ENCODE measurements around the gene ANKMY1.

The ANKMY1 gene

DNA sequence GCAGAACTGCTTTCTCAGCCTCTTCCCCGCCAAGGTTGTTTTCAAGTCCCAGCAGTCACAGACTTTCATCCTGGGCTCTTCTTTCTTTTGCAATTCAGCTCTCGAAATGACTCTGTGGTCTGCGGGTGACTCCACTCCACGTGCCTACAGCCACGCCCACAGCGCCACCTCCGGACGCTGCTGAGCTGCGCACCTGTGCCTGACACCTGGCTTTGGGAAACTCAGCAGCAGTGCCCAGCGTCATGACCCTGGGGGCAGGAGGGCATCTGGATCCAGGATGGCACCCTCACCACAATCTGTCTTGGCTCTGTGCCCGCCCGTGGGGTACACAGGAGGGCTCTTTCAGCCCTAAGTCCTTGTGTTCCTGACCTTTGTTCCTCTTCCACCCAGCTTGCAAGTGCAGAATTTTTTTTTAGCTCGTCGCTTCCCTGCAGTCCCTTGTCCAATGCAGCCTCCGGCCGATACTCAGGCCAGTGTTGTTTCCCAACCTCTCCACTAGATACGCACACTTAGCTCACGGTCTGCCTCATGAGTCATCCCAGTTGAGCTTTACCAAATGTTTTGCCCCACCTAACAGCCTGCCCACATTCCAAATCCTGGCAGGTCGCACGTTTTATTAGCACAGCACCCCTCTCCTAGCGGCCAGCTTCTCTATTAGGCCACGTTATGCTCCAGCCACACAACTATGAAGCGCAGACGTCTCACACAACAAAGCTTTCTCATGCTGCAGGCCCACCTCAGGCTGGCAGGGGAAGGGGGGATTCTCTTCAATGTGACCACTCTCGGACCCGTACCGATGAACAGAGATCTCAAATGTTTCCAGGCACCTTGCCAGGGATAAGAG lies 22.2 kb upstream of the ANKMY1 start:
- no peak for DNase-seq (ENCODE audit: low spot score)

- no peak for DNase-seq (ENCODE audit: low spot score)
Observed at GRCh38 chr2:240579071-240579762, 21.4 kb upstream of the ANKMY1 start.

DNA sequence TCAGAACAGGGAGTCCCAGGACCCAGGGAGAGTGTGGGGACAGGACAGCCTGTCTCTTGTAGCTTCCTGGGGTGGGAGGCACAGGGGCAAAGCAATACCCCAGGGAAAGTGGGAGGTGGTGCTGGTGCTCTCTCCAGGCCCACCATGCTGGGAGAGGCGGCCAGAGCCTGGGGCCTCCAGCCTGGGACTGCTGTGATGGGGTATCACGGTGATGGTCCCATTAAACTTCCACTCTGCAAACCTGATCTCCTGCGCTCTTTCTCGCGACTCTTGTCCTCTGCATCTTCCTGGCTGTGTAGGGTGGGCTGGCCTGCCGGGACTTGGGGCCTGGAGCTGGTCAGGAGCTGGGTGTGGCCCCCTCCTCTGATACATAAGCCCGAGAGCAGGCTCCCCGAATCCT lies 20.7 kb upstream of the ANKMY1 start:
- no peak for DNase-seq (ENCODE audit: low spot score)

DNA sequence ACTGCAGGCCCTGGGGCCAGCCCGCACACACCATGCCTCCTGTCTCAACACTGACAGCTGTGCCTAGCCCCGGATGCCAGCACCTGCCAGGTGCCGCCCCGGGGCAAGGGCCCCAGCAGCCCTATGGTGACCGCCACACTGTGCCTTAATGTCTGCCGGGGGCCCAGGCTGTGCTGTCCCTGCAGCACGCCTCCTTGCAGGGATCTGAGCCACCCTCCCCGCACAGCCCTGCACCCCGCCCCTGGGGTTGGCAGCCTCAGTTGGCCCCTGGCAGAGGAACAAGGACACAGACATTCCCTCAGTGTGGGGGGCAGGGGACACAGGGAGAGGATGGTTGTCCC lies 20.3 kb upstream of the ANKMY1 start:
- DNase-seq (ENCODE audit: low spot score), result no peak

DNA sequence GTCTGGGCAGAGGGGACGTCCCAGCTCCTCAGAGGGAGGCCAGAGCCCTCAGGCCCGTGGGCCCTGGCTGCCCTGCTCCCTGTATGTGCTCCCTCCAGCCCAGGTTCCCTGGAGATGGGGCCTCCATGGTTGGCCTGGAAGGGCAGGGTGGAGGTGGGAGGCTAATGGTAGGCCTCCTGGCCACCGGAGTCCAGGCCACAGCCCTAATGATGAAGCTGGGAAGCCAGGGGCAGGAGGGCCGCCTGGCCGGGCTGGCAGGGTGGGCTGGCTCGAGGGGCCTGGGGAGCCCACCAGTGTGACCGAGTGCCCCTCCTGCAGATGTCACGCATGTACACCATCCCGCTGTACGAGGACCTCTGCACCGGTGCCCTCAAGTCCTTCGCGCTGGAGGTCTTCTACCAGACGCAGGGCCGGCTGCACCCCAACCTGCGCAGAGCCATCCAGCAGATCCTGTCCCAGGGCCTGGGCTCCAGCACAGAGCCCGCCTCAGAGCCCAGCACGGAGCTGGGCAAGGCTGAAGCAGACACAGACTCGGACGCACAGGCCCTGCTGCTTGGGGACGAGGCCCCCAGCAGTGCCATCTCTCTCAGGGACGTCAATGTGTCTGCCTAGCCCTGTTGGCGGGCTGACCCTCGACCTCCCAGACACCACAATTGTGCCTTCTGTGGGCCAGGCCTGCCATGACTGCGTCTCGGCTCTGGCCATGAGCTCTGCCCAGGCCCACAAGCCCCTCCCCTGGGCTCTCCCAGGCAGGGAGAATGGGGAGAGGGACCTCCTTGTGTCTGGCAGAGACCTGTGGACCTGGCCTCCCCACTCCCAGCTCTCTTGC lies 19.7 kb upstream of the ANKMY1 start:
- DNase-seq (ENCODE audit: low spot score), result no peak

- DNase-seq (ENCODE audit: low spot score), result no peak
Observed at GRCh38 chr2:240576436-240577205, 18.8 kb upstream of the ANKMY1 start.

DNA sequence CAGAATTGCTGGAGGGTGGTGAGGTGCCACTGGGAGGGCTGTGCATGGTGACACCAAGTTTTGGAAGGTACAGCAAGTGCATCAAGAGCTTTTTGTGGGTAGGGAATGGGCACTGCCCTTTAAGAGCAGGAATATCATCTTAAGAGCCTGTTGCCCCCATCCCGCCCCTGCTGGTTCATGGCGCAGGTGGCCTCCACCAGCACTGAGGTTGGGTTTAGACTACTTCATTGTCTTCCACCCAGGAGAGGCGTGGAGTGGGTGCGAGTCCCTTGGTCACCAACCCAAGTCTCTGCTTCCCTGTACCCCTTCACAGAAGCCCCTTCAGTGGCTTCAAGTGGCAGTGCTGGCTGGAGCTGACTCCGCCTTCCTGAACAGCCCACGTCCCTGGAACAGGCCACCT lies 18.2 kb upstream of the ANKMY1 start:
- DNase-seq (ENCODE audit: low spot score), result no peak

GRCh38 chr2:240575101-240575965 lies 17.5 kb upstream of the ANKMY1 start:
- DNase-seq (ENCODE audit: low spot score), result no peak

GRCh38 chr2:240574386-240575100 lies 16.8 kb upstream of the ANKMY1 start:
- no peak for DNase-seq (ENCODE audit: low spot score)

DNA sequence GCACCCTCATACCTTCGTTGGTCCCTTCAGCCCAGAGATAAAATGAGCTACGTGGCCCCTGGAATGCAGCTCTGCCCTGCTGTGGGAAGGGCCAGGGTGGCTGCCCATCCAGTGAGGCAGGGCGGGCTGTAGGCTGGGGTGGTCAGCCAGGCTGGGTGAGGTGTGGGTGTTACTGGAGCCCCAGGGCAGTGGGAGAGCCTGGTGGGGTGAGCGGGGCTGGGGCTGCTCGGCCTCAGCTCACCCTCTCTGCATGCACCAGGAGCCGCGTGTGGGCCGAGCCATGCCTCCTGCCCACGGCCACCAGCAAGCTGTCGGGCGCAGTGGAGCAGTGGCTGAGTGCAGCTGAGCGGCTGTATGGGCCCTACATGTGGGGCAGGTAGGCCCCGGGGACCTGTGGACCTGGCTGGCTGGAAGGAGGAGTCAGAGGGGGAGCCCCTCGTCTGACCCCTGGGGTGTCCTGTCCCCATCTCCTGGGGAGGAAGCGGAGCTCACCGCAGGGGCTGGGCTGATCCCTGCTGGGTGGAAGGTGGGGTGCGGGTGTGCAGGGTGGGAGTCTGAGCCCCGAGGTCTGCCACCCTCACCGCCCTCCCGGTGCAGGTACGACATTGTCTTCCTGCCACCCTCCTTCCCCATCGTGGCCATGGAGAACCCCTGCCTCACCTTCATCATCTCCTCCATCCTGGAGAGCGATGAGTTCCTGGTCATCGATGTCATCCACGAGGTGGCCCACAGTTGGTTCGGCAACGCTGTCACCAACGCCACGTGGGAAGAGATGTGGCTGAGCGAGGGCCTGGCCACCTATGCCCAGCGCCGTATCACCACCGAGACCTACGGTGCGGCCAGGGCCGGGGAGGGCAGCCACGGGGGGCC lies 16.0 kb upstream of the ANKMY1 start:
- DNase-seq (ENCODE audit: low spot score), result no peak

DNA sequence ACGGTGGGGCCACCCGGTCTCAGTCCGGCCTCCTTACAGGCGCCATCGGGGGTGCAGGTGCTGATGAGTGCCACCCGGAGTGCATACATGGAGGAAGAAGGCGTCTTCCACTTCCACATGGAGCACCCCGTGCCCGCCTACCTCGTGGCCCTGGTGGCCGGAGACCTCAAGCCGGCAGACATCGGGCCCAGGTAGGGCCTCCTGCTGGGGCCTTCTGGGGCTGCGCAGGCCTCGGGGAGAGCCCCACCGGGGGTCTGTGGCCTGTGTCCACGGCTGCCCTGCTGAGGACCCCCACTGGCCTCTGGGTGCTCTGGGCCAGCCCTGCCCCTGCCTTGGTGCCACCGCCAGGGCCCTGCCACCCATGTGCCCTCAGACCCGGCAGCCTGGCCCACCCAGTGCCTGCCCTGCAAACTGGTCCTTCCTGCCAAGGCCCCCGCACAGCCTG lies 15.3 kb upstream of the ANKMY1 start:
- DNase-seq (ENCODE audit: low spot score), result no peak

GRCh38 chr2:240572141-240573031 lies 14.6 kb upstream of the ANKMY1 start:
- no peak for DNase-seq (ENCODE audit: low spot score)

DNA sequence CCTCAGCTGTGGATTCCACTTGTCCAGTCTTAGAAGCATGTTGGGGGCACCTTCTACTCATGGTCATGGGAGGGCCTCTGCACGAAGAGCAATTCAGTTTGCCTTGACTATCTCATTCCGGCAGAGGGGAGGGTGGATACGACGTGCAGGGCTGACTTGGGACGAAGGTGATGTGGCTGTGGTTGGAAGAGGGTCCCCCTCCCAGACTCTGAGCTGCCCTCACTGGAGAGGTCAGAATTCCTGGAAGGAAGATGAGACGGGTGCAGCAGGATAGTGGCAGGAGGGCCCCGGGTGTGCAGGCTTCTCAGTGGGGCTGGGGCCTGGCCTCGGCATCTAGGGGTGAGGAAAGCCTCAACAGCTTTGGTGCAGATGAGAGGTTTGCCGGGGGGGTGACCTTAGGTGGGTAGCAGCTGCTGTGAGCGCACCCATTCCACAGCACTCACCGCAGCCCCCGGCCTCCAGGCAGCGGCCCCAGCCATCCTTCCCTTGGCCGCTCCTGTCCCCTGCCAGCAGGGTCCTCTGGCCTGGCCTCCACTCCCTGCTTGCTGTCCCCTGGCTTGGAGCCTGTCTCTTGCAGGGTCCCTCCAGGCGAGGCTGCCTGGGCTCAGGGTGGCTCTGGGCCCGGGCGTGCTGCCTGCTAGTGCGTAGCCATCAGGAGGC lies 13.7 kb upstream of the ANKMY1 start:
- DNase-seq (ENCODE audit: low spot score), result no peak

DNA sequence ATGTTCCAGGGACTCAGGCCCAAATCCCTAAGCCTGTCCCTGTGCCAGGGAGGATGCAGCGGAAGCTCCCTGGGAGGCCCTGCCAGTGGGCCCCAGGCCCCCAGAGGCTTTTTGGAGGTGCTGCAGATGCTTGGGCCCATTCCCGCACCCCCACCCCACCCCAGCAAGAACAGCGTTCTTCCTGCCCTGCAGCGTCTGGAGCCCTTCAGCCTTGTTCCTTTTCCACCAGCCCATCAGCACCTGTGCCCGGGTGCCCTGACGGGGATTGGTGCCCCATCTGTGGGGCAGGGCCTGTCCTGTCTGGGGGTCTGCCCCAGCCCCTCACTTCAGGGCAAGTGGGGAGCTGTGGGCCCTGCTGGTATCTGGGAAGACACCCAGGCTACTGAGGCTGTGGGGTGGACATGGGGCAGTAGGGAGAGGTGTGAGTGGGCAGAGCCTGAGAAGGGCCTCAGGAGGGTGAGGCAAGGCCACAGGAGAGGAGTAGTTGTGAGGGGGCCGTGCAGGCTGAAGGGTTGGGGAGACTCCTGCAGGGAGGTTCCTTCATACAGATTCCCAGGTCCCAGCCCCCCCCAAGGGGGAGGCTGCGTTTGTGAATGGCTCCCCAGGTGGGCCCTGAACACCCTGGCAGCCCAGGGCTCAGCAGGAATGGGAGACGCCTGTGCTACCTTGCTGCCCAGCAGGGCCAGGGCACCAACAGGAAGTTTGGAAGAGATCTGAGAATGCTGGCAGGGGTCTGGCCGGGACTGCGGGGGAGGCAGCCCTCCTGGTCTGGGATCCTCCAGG lies 12.9 kb upstream of the ANKMY1 start:
- no peak for DNase-seq (ENCODE audit: low spot score)

DNA sequence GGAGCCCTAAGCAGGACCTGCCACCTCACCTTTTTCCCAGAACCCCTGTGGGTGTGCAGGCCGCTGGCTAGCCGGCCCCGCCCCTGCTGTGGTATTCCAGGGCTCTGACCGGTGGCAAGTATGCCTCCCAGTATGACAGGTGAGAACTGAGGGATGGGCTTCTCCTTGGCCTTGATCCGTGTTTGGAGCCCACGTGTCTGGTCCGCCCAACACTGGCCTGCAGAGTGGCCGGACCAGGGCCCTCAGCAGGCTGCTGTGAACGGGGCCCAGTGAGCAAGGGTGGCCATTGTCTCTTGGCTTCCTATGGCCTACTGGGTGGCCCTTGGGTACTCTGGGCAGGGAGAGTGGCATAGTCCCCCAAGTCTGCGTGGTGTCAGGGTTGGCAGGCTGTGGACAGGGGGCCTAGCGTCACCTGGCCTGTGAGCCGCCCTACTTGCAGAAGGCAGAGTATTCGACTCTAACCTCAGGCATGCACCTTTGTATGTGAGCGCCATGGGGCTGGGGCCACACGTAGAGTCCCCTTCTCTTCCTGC lies 12.3 kb upstream of the ANKMY1 start:
- no peak for DNase-seq (ENCODE audit: low spot score)

DNA sequence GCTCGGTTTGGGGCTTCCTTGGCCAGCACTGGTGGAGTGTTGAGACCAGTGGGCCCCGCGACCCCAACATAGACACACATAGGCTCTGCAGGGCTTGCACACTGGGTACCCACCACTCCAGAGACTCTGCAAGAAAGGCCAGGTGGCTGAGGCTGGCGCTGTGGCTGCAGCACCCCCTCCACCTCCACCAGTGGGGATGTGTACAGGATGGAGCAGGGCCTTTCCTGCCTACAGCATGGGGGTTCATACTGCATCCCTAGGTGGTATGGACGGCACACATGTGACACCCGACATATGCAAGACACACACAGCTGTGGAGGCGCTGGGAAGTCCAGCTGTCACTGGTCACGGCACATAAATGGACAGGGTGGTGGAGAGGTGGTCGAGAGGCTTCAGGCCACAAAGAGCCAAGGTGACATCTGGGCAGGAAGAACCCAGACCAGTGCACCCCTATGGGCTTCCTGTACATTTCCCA lies 11.8 kb upstream of the ANKMY1 start:
- no peak for DNase-seq (ENCODE audit: low spot score)

All from germinal center (tissue), 1 donor.